ENCODE data around the gene EXOC6B. TPM values are rescaled to one million over a fixed set of nuclear protein-coding genes. Genes with fewer than 3 reads are reported as not detected.
A peak's percentile ranks its signal among the peaks of the same experiment; 100 is the strongest.

The EXOC6B gene
- total RNA-seq, 1 donor: 40.2 TPM

DNA sequence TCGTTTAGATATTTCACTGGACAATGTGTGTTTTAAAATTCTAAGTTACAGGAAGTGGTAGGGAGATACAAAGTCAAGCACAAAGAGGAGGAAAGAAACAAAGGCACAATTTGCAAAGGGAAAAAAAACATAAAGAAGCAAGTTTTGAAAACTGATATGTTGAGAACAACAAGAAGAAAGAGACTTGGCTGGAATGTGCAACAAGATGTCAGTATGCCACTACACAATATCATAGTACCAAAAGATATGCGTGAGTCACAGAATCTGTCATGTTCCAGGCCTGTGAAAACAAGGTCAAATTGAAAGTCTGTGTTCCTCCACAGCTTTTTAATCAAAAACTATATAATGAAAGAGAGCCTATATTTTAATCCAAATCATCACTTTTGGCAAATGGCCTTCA is 12.0 kb downstream of the EXOC6B start:
- no peak overlapping the region for H3K4me3 ChIP-seq (ENCODE audit: low read depth, low read length)
- TF ChIP-seq CTCF (IDR thresholded peaks at IDR 0.05; ENCODE audit: insufficient read depth, low read depth, low read length): no peak
- peak; percentile 16 for DNase-seq (ENCODE audit: low read depth)

DNA sequence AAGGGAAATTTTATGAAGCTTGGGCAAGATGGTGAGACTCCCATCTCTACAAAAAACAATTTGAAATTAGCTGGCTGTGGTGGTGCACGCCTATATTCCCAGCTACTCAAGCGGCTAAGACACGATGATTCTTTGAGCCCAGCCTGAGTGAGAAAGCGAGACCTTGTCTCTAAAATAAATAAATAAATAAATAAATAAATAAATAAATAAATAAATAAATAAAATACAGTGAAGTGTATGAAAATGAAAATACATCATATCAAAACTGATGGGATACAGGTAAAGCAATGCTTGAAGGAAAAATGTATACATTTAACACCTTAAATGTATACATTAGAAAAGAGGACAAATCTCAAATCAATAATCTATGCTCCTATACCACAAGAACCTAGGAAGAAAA is 15.7 kb downstream of the EXOC6B start:
- DNase-seq (ENCODE audit: low read depth): no peak
- no peak for TF ChIP-seq CTCF (IDR thresholded peaks at IDR 0.05; ENCODE audit: insufficient read depth, low read depth, low read length)
- no peak overlapping the region for H3K4me3 ChIP-seq (ENCODE audit: low read depth, low read length)

DNA sequence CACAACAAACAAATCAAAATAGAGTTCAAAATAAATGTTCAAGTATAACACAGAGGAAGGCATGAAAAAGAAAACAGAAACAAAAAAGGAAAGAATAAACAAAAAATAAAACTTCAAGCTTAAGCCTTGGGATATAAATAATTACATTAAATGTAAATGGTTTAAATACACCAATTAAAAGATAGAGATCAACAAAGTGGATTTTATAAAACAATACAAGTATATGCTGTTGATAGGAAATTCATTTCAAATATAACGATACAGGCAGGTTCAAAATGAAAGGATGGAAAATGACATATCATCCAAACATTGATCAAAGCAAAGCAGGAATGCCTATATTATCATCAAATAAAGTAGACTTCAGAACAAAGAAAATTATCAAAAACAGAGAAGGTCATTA is 16.7 kb downstream of the EXOC6B start:
- TF ChIP-seq CTCF (IDR thresholded peaks at IDR 0.05; ENCODE audit: insufficient read depth, low read depth, low read length): no peak
- no peak overlapping the region for H3K4me3 ChIP-seq (ENCODE audit: low read depth, low read length)
- no peak for DNase-seq (ENCODE audit: low read depth)

DNA sequence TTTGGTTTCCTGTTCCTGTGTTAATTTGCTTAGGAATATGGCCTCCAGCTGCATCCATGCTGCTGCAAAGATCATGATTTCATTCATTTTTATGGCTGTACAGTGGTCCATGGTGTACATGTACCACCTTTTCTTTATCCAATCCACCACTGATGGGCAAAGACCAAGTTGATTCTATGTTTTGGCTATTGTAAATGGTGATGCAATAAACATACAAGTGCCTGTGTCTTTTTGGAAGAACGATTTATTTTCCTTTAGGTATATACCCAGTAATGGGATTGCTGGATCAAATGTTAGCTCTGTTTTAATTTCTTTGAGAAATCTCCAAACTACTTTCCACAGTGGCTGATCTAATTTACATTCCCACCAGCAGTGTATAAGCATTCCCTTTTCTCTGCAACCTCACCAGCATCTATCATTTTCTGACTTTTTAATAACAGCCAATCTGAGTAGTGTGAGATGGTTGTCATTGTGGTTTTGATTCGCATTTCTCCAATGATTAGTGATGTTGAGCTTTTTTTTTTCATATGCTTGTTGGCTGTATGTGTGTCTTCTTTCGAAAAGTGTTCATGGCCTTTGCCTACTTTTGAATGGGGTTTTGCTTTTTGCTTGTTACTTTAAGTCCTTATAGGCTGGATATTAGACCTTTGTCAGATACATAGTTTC is 19.4 kb downstream of the EXOC6B start:
- no peak overlapping the region for H3K4me3 ChIP-seq (ENCODE audit: low read depth, low read length)
- peak; percentile 14 for DNase-seq (ENCODE audit: low read depth)
- TF ChIP-seq CTCF (IDR thresholded peaks at IDR 0.05; ENCODE audit: insufficient read depth, low read depth, low read length): no peak

GRCh38 chr2:72803626-72804320 is 22.1 kb downstream of the EXOC6B start:
- DNase-seq (ENCODE audit: low read depth): no peak
- TF ChIP-seq CTCF (IDR thresholded peaks at IDR 0.05; ENCODE audit: insufficient read depth, low read depth, low read length): no peak
- H3K4me3 ChIP-seq (ENCODE audit: low read depth, low read length): no peak overlapping the region

DNA sequence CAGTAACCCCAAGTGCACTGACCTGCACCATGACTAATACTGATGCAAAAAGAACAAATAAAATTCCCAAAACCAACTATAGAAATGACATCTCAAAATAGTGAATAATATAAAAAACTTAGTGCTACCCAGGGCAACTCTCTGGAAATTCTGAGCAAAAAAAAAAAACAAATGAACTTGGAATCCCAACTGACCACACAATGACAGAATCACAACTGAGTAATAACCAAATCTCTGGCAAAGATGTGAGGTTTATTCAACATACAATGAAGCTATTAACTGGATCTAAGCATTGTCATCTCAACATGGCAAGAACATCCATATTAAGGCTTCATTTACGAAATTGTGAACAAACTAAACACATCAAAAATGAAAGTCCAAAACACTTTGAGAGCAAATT is 22.7 kb downstream of the EXOC6B start:
- no peak overlapping the region for H3K4me3 ChIP-seq (ENCODE audit: low read depth, low read length)
- DNase-seq (ENCODE audit: low read depth): no peak
- TF ChIP-seq CTCF (IDR thresholded peaks at IDR 0.05; ENCODE audit: insufficient read depth, low read depth, low read length): no peak
